Neutrophil (primary cell): ENCODE measurements around the gene SUSD6.

Experiments used
- H3K27ac ChIP-seq: fragments of 200-600 bp; sonication (generic); 2 replicates; pipeline ENCODE4 v1.5.1; 2016; ENCODE audit warnings: mild to moderate bottlenecking, moderate library complexity
- H3K27me3 ChIP-seq: fragments of 200-600 bp; sonication (generic); 2 replicates; pipeline ENCODE4 v1.6.0; 2016; ENCODE audit warnings: mild to moderate bottlenecking
- H3K36me3 ChIP-seq: fragments of 200-600 bp; sonication (generic); 2 replicates; pipeline ENCODE4 v1.5.1; 2017
- H3K4me1 ChIP-seq, 2 experiments: fragments of 200-600 bp in 1 of 2; sonication (generic) in 1 of 2; 1 replicate in 1 of 2; 2 replicates in 1 of 2; pipeline versions ENCODE4 v1.5.1 to v1.6.1; 2013 to 2016; ENCODE audit warnings: low read depth in 1 of 2, low read length in 1 of 2, mild to moderate bottlenecking in 1 of 2, moderate library complexity in 1 of 2; ENCODE audit not compliant: control insufficient read depth in 1 of 2, insufficient read depth in 1 of 2
- H3K4me3 ChIP-seq, 2 experiments: fragments of 200-600 bp in 1 of 2; sonication (generic) in 1 of 2; 1 replicate in 1 of 2; 2 replicates in 1 of 2; pipeline ENCODE4 v1.5.1; 2013 to 2016; ENCODE audit warnings: low read depth in 1 of 2, low read length in 1 of 2, mild to moderate bottlenecking in 1 of 2, moderate library complexity in 1 of 2
- H3K9me3 ChIP-seq: fragments of 200-600 bp; sonication (generic); 2 replicates; pipeline ENCODE4 v1.5.1; 2016
- TF ChIP-seq, protein P1 (sequence below): fragments of 200-600 bp; sonication (generic); IDR thresholded peaks from 2 replicates; pipeline ENCODE4 v1.5.1; 2016; ENCODE audit warnings: antibody characterized with exemption

The SUSD6 gene

GRCh38 chr14:69648480-69649451 lies 37.4 kb downstream of the SUSD6 start:
- Histone ChIP-seq H3K27ac (peak overlapping the region; percentile 97), H3K27me3 (no peaks in the 10 kb centered on the region), H3K4me1 (peaks cover 97 to 99% of the 10 kb centered on the region in 2 experiments), H3K9me3 (no peaks in the 10 kb centered on the region), H3K4me3 (peak overlapping the region in 1 of 2 experiments; percentile 8), H3K36me3 (no peaks in the 10 kb centered on the region)
- TF ChIP-seq, protein P1, sequence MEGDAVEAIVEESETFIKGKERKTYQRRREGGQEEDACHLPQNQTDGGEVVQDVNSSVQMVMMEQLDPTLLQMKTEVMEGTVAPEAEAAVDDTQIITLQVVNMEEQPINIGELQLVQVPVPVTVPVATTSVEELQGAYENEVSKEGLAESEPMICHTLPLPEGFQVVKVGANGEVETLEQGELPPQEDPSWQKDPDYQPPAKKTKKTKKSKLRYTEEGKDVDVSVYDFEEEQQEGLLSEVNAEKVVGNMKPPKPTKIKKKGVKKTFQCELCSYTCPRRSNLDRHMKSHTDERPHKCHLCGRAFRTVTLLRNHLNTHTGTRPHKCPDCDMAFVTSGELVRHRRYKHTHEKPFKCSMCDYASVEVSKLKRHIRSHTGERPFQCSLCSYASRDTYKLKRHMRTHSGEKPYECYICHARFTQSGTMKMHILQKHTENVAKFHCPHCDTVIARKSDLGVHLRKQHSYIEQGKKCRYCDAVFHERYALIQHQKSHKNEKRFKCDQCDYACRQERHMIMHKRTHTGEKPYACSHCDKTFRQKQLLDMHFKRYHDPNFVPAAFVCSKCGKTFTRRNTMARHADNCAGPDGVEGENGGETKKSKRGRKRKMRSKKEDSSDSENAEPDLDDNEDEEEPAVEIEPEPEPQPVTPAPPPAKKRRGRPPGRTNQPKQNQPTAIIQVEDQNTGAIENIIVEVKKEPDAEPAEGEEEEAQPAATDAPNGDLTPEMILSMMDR, result no peak

DNA sequence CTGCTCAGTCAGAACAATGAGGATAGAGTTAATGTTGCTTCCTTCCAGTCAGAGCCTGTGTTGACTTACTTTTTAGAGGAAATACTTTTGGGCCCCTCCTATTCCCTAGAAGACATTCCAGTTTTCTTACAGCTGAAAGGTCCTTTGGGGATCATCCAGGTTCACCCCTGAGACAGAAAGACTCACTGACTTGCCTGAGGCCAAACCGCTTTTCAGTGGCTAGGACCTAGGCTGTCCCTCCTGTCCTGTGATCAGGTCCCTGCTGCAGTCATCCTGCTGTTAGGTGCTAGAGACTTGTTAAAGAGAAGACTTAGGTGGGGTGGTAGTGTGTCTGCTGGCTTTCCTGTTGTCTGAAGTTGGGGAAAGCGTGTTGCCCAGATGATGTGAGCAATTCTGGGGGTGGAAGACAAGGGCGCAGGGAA lies 39.6 kb downstream of the SUSD6 start:
- Histone ChIP-seq H3K9me3 (no peaks in the 10 kb centered on the region), H3K27me3 (no peaks in the 10 kb centered on the region), H3K4me1 (peaks cover 97 to 99% of the 10 kb centered on the region in 2 experiments), H3K27ac (peak overlapping the region; percentile 97), H3K4me3 (peak overlapping the region; percentile 39 to 71), H3K36me3 (no peaks in the 10 kb centered on the region)
- TF ChIP-seq, protein P1, result no peak

- peaks cover 98 to 100% of the 10 kb centered on the region in 2 experiments for H3K4me1 ChIP-seq
- H3K27me3 ChIP-seq, result no peaks in the 10 kb centered on the region
- H3K9me3 ChIP-seq, result no peaks in the 10 kb centered on the region
- no peaks in the 10 kb centered on the region for H3K36me3 ChIP-seq
- TF ChIP-seq, protein P1, result no peak
- peak overlapping the region; percentile 60 to 71 for H3K4me3 ChIP-seq
- peak overlapping the region; percentile 97 for H3K27ac ChIP-seq
Measured at GRCh38 chr14:69651664-69652063, 40.3 kb downstream of the SUSD6 start.

DNA sequence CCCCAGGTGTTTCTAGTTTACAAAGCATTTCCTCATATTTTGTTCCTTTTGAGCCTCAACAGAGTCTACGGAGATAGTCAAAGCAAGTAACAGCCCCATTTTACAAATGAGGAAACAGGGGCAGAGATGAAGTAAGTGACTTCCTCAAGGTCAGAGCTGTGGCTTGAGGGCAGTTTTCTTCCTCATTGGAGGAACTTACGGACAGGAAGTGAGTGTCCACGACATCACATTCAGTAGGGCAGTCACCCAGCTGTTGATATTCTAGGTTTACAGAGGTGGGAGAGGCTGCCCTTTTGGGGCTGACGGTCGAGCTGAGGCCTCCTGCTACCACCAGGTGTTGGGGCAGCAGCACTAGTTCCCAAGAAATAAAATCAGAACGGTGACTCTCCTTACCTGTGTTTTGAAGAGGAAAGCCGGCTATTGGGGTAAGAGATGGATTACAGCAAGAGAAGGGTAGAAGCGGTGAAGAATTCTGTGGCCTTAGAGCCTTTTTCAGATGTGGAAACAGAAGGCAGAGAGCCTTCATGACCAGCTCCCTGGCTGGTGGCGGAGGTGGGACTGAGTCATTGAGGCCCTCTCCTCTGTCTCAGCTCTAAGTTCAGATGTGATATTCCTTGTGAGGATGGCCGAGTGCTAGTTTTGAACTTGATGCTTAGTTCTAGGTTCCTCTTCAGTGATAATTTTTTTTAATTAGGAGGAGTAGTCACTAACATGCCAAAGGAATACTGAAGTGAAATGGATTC lies 41.7 kb downstream of the SUSD6 start:
- H3K4me1 ChIP-seq, result peaks cover 88 to 97% of the 10 kb centered on the region in 2 experiments
- peak overlapping the region; percentile 60 to 71 for H3K4me3 ChIP-seq
- no peaks in the 10 kb centered on the region for H3K27me3 ChIP-seq
- H3K9me3 ChIP-seq, result no peaks in the 10 kb centered on the region
- TF ChIP-seq, protein P1, result peak; percentile 67
- peak overlapping the region; percentile 97 for H3K27ac ChIP-seq
- no peaks in the 10 kb centered on the region for H3K36me3 ChIP-seq

DNA sequence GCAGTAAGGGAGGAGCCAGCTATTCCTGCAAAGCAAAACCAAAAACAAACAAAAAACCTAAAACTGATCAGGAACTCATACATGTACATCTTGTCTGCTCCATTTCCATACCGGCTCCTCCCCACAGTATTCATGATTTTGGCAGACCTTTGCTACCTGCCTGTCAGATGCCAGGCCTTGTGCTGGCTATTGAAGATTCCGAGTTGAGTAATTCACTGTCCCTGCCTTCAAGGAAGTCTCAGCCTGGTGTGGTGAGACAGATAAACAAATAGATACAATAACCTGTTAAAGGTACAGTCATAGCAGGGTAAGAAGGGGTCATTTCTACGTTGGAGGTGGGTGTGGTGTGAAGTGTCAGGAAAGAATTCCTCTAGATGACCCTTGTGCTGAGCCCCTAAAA lies 42.7 kb downstream of the SUSD6 start:
- Histone ChIP-seq H3K27me3 (no peaks in the 10 kb centered on the region), H3K4me1 (peaks cover 78 to 89% of the 10 kb centered on the region in 2 experiments), H3K9me3 (no peaks in the 10 kb centered on the region), H3K4me3 (peak overlapping the region; percentile 60 to 71), H3K27ac (peak overlapping the region; percentile 97), H3K36me3 (peaks cover 8% of the 10 kb centered on the region)
- TF ChIP-seq, protein P1, result no peak
